Immature natural killer cell (primary cell): ENCODE data around the gene ELMO1. TPM values are rescaled to one million over a fixed set of nuclear protein-coding genes. Genes with fewer than 3 reads are reported as not detected.
A peak's percentile ranks its signal among the peaks of the same experiment; 100 is the strongest.

Experiments
- DNase-seq, 3 donors: peaks; one replicate each; pipeline ENCODE4 v3.0.0; 2022; ENCODE audit warnings: mixed read lengths in 1 of 3
- H3K27ac Mint-ChIP-seq, 6 donors: one replicate each; pipeline ENCODE4 v1.8.0; 2020; ENCODE audit warnings: mixed read lengths in 6 of 6, mild to moderate bottlenecking in 5 of 6, inconsistent platforms in 4 of 6, moderate library complexity in 3 of 6
- H3K27me3 Mint-ChIP-seq, 3 donors: one replicate each; pipeline ENCODE4 v1.8.0; 2020 to 2021; ENCODE audit warnings: low read depth in 3 of 3, mild to moderate bottlenecking in 3 of 3, mixed read lengths in 3 of 3, moderate library complexity in 3 of 3, inconsistent platforms in 1 of 3
- H3K36me3 Mint-ChIP-seq, 3 donors: one replicate each; pipeline ENCODE4 v1.8.0; 2020; ENCODE audit warnings: mixed read lengths in 3 of 3, inconsistent platforms in 2 of 3, mild to moderate bottlenecking in 2 of 3
- H3K4me1 Mint-ChIP-seq, 2 donors: one replicate each; pipeline ENCODE4 v1.8.0; 2020; ENCODE audit warnings: inconsistent platforms in 2 of 2, mild to moderate bottlenecking in 2 of 2, mixed read lengths in 2 of 2, moderate library complexity in 1 of 2
- H3K4me3 Mint-ChIP-seq, 5 donors: one replicate each; pipeline ENCODE4 v1.8.0; 2020; ENCODE audit warnings: mild to moderate bottlenecking in 5 of 5, mixed read lengths in 5 of 5, inconsistent platforms in 3 of 5, moderate library complexity in 3 of 5
- H3K9me3 Mint-ChIP-seq, 6 donors: one replicate each; pipeline ENCODE4 v1.8.0; 2020; ENCODE audit warnings: mild to moderate bottlenecking in 6 of 6, mixed read lengths in 6 of 6, inconsistent platforms in 4 of 6, moderate library complexity in 3 of 6
- polyA plus RNA-seq, 3 donors: library from polyadenylated mRNA; unstranded; fragments of 300-500 nt; fragmentation: Illumina TruSeq; gene quantifications; one replicate each; pipeline ENCODE4 v1.2.3, GENCODE V29; 2021

The ELMO1 gene
- polyA plus RNA-seq, 3 donors from 2014 or later: 31.9 to 65.9 (median 53.1) TPM

GRCh38 chr7:37351716-37352115, 96.9 kb downstream of the ELMO1 start:
- Mint-ChIP-seq H3K4me1 (peaks cover 42 to 65% of the 10 kb centered on the region in 2 donors), H3K36me3 (no peaks in the 10 kb centered on the region)

GRCh38 chr7:37349979-37350590, 98.6 kb downstream of the ELMO1 start:
- Mint-ChIP-seq H3K27ac (no peak overlapping the region), H3K27me3 (peaks cover 0 to 7% (median 0%) of the 10 kb centered on the region in 3 donors), H3K4me3 (no peak overlapping the region)

More at GRCh38 chr7:37351716-37352115, 96.9 kb downstream of the ELMO1 start:
- Mint-ChIP-seq H3K9me3 (no peaks in the 10 kb centered on the region), H3K27me3 (peaks cover 0 to 7% (median 4%) of the 10 kb centered on the region in 3 donors), H3K27ac (no peak overlapping the region), H3K4me3 (no peak overlapping the region)
- no peak for DNase-seq

GRCh38 chr7:37348982-37349381, 99.7 kb downstream of the ELMO1 start:
- no peaks in the 10 kb centered on the region for H3K36me3 Mint-ChIP-seq
- H3K27me3 Mint-ChIP-seq: peaks cover 0 to 6% (median 0%) of the 10 kb centered on the region in 3 donors
- H3K27ac Mint-ChIP-seq: no peak overlapping the region
- no peaks in the 10 kb centered on the region for H3K9me3 Mint-ChIP-seq
- H3K4me1 Mint-ChIP-seq: peaks cover 41 to 52% of the 10 kb centered on the region in 2 donors
- no peak for DNase-seq
- H3K4me3 Mint-ChIP-seq: no peak overlapping the region

More at GRCh38 chr7:37349979-37350590, 98.6 kb downstream of the ELMO1 start:
- Mint-ChIP-seq H3K4me1 (peaks cover 42 to 55% of the 10 kb centered on the region in 2 donors), H3K36me3 (no peaks in the 10 kb centered on the region), H3K9me3 (no peaks in the 10 kb centered on the region)
- no peak for DNase-seq

DNA sequence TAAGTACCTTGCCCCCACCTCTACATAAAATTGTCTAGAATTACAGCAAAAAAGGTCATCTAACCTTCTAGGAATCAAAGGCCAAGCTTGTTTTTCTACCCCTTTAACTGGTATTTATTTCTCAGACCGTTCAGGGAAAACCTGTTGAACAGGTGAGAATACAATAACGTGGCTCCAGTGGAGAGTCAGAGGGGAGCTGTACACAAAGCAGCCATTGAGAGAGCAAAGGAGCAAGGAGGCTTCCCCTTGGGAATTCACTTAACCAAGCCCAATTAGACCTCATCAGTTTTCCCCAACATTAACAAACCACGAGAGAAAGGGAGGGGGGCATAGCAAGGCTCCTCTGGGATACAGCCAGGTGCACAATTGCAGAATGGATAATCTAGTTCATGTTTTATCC, 101.9 kb downstream of the ELMO1 start:
- Mint-ChIP-seq H3K4me3 (no peak overlapping the region), H3K27me3 (peaks cover 0 to 3% (median 0%) of the 10 kb centered on the region in 3 donors), H3K4me1 (peaks cover 36 to 52% of the 10 kb centered on the region in 2 donors), H3K36me3 (no peaks in the 10 kb centered on the region), H3K27ac (no peak overlapping the region), H3K9me3 (no peaks in the 10 kb centered on the region)
- no peak for DNase-seq

- Mint-ChIP-seq H3K36me3 (peaks cover 0 to 7% (median 0%) of the 10 kb centered on the region in 3 donors), H3K27me3 (peaks cover 0 to 3% (median 0%) of the 10 kb centered on the region in 3 donors), H3K4me3 (no peak overlapping the region), H3K9me3 (no peaks in the 10 kb centered on the region), H3K27ac (peak overlapping the region in 3 of 6 donors; percentile 44 to 52 (median 47)), H3K4me1 (peaks cover 31 to 53% of the 10 kb centered on the region in 2 donors)
- DNase-seq: no peak
These were observed 103.6 kb downstream of the ELMO1 start for GRCh38 chr7:37344886-37345579.

DNA sequence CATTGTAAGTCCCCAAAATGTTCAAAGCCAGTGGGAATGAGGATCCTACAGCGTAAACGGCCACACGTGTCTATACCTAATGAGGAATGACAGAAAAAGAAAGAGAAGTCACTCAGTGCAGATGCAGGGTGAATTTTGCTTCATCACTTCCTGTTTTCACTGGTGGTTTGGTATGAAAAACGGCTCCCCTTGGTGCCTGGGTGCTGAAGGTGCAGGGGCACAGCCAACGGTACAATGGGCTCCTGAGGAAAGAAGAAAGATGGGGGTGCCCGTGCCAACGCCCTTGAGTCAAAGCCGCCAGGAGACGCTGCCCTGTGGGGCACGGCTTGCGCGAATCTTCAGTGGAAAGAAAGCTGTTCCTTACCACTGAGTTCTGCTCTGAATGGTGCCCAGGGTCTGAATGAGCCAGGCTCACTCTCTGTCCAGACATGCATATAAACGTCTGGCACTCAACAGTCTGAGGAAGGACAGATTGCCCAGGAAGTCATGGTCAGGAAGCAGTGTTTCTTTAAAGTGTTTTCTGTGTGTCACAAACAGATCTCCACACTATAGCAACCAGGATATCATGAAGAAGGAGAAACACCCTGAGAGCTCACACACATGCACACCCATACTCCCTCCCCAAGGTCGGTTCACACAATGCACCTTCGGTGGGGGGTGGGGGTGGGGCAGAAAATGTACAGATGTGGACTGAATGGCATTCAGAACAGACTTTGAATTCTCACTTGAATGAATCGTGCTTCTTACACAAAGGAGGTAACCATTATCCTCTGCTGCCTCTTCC, 105.8 kb downstream of the ELMO1 start:
- peak; percentile 45 to 56 (median 48) for DNase-seq
- no peaks in the 10 kb centered on the region for H3K9me3 Mint-ChIP-seq
- peaks cover 29 to 47% of the 10 kb centered on the region in 2 donors for H3K4me1 Mint-ChIP-seq
- H3K4me3 Mint-ChIP-seq: peak overlapping the region; percentile 85 to 94 (median 87)
- peaks cover 0 to 15% (median 0%) of the 10 kb centered on the region in 3 donors for H3K36me3 Mint-ChIP-seq
- peaks cover 0 to 3% (median 0%) of the 10 kb centered on the region in 3 donors for H3K27me3 Mint-ChIP-seq
- peak overlapping the region; percentile 84 to 91 (median 86) for H3K27ac Mint-ChIP-seq

DNA sequence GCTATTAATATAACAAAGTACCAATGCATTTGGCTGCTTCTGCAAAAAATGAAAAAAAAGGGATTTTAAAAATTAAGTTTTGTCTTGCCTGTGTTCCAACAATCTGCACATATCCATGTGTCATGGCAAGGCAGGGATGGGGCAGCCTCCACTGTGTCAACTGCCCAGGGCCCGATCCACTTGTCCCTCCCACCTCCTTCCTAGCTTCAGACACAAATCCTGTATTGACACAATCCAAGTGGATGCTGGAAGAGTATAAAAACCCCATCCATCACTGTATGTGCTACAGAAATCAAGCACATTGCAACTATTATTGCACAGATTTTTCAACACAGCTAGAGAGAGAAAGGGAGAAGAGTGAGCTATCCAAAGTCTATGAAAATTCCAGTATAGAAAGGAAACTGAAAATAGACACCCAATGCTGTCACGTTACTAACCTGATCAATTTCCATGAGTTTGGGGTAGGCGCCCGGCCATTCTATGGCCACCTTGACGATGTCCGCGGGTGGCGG, 106.4 kb downstream of the ELMO1 start:
- Mint-ChIP-seq H3K9me3 (no peaks in the 10 kb centered on the region), H3K4me3 (peak overlapping the region; percentile 85 to 94 (median 87)), H3K36me3 (peaks cover 0 to 15% (median 0%) of the 10 kb centered on the region in 3 donors), H3K27me3 (peaks cover 0 to 3% (median 0%) of the 10 kb centered on the region in 3 donors), H3K4me1 (peaks cover 29 to 42% of the 10 kb centered on the region in 2 donors), H3K27ac (peak overlapping the region; percentile 84 to 91 (median 86))
- no peak for DNase-seq

- Mint-ChIP-seq H3K27me3 (peaks cover 0 to 3% (median 0%) of the 10 kb centered on the region in 3 donors), H3K4me1 (peaks cover 34 to 50% of the 10 kb centered on the region in 2 donors), H3K9me3 (no peaks in the 10 kb centered on the region), H3K27ac (peak overlapping the region in 4 of 6 donors; percentile 0 to 56 (median 30)), H3K4me3 (peak overlapping the region in 1 of 5 donors; percentile 94), H3K36me3 (peaks cover 4 to 22% (median 7%) of the 10 kb centered on the region in 3 donors)
- DNase-seq: no peak
These were observed 107.5 kb downstream of the ELMO1 start for GRCh38 chr7:37341033-37341630.

- Mint-ChIP-seq H3K4me1 (peaks cover 23 to 50% of the 10 kb centered on the region in 2 donors), H3K27ac (peak overlapping the region in 2 of 6 donors; percentile 8 to 28), H3K4me3 (no peak overlapping the region), H3K9me3 (no peaks in the 10 kb centered on the region), H3K27me3 (peaks cover 0 to 3% (median 0%) of the 10 kb centered on the region in 3 donors), H3K36me3 (peaks cover 4 to 22% (median 7%) of the 10 kb centered on the region in 3 donors)
- no peak for DNase-seq
These were observed 109.7 kb downstream of the ELMO1 start for GRCh38 chr7:37338966-37339365.

DNA sequence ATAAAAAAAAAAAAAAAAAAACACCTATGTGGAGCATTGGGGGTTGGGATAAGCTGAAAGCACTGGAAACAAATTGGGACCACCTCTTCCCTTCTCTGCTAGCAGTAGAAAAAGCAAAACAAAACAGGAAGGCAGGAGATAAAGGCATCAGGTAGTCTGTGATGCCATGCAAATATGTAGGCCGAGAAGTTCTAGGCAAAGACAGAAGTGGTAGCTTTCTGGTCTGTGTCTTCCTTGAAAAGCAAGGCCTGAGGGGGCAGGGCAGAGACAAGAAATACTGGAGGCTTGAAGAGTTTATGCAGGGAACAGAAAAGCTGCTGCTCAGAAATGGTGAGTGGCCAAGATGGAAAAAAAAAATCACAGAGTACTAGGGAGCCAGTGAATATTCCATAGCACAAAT, 111.1 kb downstream of the ELMO1 start:
- Mint-ChIP-seq H3K27ac (peak overlapping the region in 1 of 6 donors; percentile 71), H3K27me3 (no peaks in the 10 kb centered on the region), H3K9me3 (no peaks in the 10 kb centered on the region), H3K4me1 (peaks cover 22 to 47% of the 10 kb centered on the region in 2 donors), H3K36me3 (peaks cover 4 to 22% (median 7%) of the 10 kb centered on the region in 3 donors), H3K4me3 (no peak overlapping the region)
- no peak for DNase-seq

GRCh38 chr7:37336259-37336658, 112.4 kb downstream of the ELMO1 start:
- H3K27me3 Mint-ChIP-seq: no peaks in the 10 kb centered on the region
- H3K4me3 Mint-ChIP-seq: peak overlapping the region in 2 of 5 donors; percentile 1 to 60
- peaks cover 9 to 27% (median 12%) of the 10 kb centered on the region in 3 donors for H3K36me3 Mint-ChIP-seq
- peak overlapping the region in 2 of 6 donors; percentile 1 to 4 for H3K27ac Mint-ChIP-seq
- H3K9me3 Mint-ChIP-seq: no peaks in the 10 kb centered on the region
- DNase-seq: no peak
- peaks cover 26 to 43% of the 10 kb centered on the region in 2 donors for H3K4me1 Mint-ChIP-seq

- H3K4me3 Mint-ChIP-seq: no peak overlapping the region
- no peaks in the 10 kb centered on the region for H3K27me3 Mint-ChIP-seq
- DNase-seq: no peak
- peak overlapping the region in 1 of 6 donors; percentile 51 for H3K27ac Mint-ChIP-seq
- H3K9me3 Mint-ChIP-seq: no peaks in the 10 kb centered on the region
- peaks cover 9 to 26% (median 21%) of the 10 kb centered on the region in 3 donors for H3K36me3 Mint-ChIP-seq
- peaks cover 23 to 51% of the 10 kb centered on the region in 2 donors for H3K4me1 Mint-ChIP-seq
These were observed 115.6 kb downstream of the ELMO1 start for GRCh38 chr7:37333075-37333474.
